SK-N-SH (cell line): ENCODE results near the gene ACTN2. TPM values are rescaled to one million over a fixed set of nuclear protein-coding genes. Genes with fewer than 3 reads are reported as not detected.

Experiments used
- CTCF ChIA-PET: fragments of 300-600, 350-600 bp; formaldehyde crosslinking; extraction: SDS; loops from one replicate; lab custom pipeline; 2021; lab: Yijun Ruan, JAX
- POLR2A ChIA-PET: fragments of 350-600 bp; sonication (Branson Sonifier 250); formaldehyde crosslinking; extraction: SDS; loops from one replicate; lab custom pipeline; 2020; ENCODE audit warnings: antibody characterized with exemption, inconsistent platforms; lab: Yijun Ruan, JAX
- DNase-seq: peaks from one replicate; pipeline ENCODE4 v3.0.0; 2012
- H2AFZ ChIP-seq: fragments of 200-600 bp; sonication (generic); 2 replicates; pipeline ENCODE4 v1.8.1; 2016; ENCODE audit warnings: antibody characterized with exemption, mild to moderate bottlenecking, low read depth
- H3F3A ChIP-seq: fragments of 200-600 bp; sonication (generic); replicated peaks from 2 replicates; pipeline ENCODE3; 2016; ENCODE audit warnings: antibody characterized with exemption, mild to moderate bottlenecking; ENCODE audit not compliant: insufficient read depth
- H3K27ac ChIP-seq, 2 experiments: fragments of 200-500 bp in 1 of 2; fragments of 200-600 bp in 1 of 2; sonication (Bioruptor generic) in 1 of 2; sonication (generic), shearing (Covaris generic) in 1 of 2; 2 replicates each; pipeline versions ENCODE4 v1.5.1 to v1.6.1; 2014 to 2016; ENCODE audit warnings: low read depth in 2 of 2, inconsistent platforms in 1 of 2, low read length in 1 of 2, mild to moderate bottlenecking in 1 of 2, mixed read lengths in 1 of 2
- H3K27me3 ChIP-seq: fragments of 200-600 bp; sonication (generic), shearing (Covaris generic); 2 replicates; pipeline ENCODE4 v1.6.1; 2016; ENCODE audit warnings: mixed run types; ENCODE audit not compliant: insufficient read depth
- H3K36me3 ChIP-seq, 2 experiments: fragments of 200-500 bp in 1 of 2; fragments of 200-600 bp in 1 of 2; sonication (Bioruptor generic) in 1 of 2; sonication (generic) in 1 of 2; replicated peaks in 1 of 2; 2 replicates each; pipeline versions ENCODE3 to v1.5.1; 2014 to 2016; ENCODE audit warnings: low read length in 1 of 2, mild to moderate bottlenecking in 1 of 2; ENCODE audit not compliant: insufficient read depth in 2 of 2, control insufficient read depth in 1 of 2
- H3K4me1 ChIP-seq, 2 experiments: fragments of 200-500 bp in 1 of 2; fragments of 200-600 bp in 1 of 2; sonication (Bioruptor generic) in 1 of 2; sonication (generic), shearing (Covaris generic) in 1 of 2; 2 replicates each; pipeline versions ENCODE4 v1.5.1 to v1.6.1; 2014 to 2016; ENCODE audit warnings: low read depth in 1 of 2, low read length in 1 of 2, mixed run types in 1 of 2; ENCODE audit not compliant: insufficient read depth in 2 of 2, control insufficient read depth in 1 of 2
- H3K4me2 ChIP-seq: fragments of 200-600 bp; sonication (generic), shearing (Covaris generic); 2 replicates; pipeline ENCODE4 v1.6.1; 2017; ENCODE audit warnings: mixed run types
- H3K4me3 ChIP-seq, 2 experiments: fragments of 200-500 bp in 1 of 2; fragments of 200-600 bp in 1 of 2; sonication (Bioruptor generic) in 1 of 2; sonication (generic), shearing (Covaris generic) in 1 of 2; 2 replicates each; pipeline versions ENCODE4 v1.5.1 to v1.8.1; 2014 to 2016; ENCODE audit warnings: low read depth in 2 of 2, inconsistent platforms in 1 of 2, low read length in 1 of 2, mild to moderate bottlenecking in 1 of 2, mixed read lengths in 1 of 2, moderate library complexity in 1 of 2
- H3K79me2 ChIP-seq: fragments of 200-600 bp; sonication (generic); 2 replicates; pipeline ENCODE4 v1.8.1; 2017; ENCODE audit warnings: mild to moderate bottlenecking; ENCODE audit not compliant: insufficient read depth
- H3K9ac ChIP-seq: fragments of 200-600 bp; sonication (generic); 2 replicates; pipeline ENCODE4 v1.6.1; 2017; ENCODE audit warnings: mixed run types
- H3K9me2 ChIP-seq: fragments of 200-600 bp; sonication (generic); 2 replicates; pipeline ENCODE4 v1.6.1; 2017; ENCODE audit warnings: mixed run types
- H3K9me3 ChIP-seq: fragments of 200-600 bp; sonication (generic); 2 replicates; pipeline ENCODE4 v1.6.1; 2017; ENCODE audit warnings: mixed run types, mild to moderate bottlenecking, moderate library complexity
- H4K20me1 ChIP-seq: fragments of 200-600 bp; sonication (generic); 2 replicates; pipeline ENCODE4 v1.6.1; 2017; ENCODE audit warnings: mild to moderate bottlenecking, mixed run types; ENCODE audit not compliant: insufficient read depth
- CHD2 ChIP-seq: fragments of 150-350 bp; IDR thresholded peaks from 2 replicates; pipeline ENCODE4 v1.6.1; 2018; ENCODE audit warnings: low read length; ENCODE audit not compliant: partially characterized antibody
- ELF1 ChIP-seq: IDR thresholded peaks from 2 replicates; pipeline ENCODE4 v1.4.0; 2012
- EZH2phosphoT487 ChIP-seq: fragments of 200-600 bp; sonication (generic); IDR thresholded peaks from 2 replicates; pipeline ENCODE4 v1.6.1; 2017; ENCODE audit warnings: low read depth, mixed run types, mild to moderate bottlenecking, antibody characterized with exemption, moderate library complexity, borderline replicate concordance
- FOSL2 ChIP-seq: IDR thresholded peaks from 2 replicates; pipeline ENCODE4 v1.4.0; 2012; ENCODE audit warnings: low read depth, mild to moderate bottlenecking, moderate library complexity, borderline replicate concordance
- FOXM1 ChIP-seq: IDR thresholded peaks from 2 replicates; pipeline ENCODE4 v1.4.0; 2012; ENCODE audit warnings: low read depth, mild to moderate bottlenecking
- GATA2 ChIP-seq: sonication (generic); formaldehyde crosslinking; IDR thresholded peaks from 2 replicates; pipeline ENCODE4 v1.5.0; 2020; ENCODE audit warnings: mild to moderate bottlenecking, missing genetic modification reagents
- JUND ChIP-seq: IDR thresholded peaks from 2 replicates; pipeline ENCODE4 v1.4.0; 2012
- NRF1 ChIP-seq: IDR thresholded peaks from 2 replicates; pipeline ENCODE4 v1.6.1; 2012; ENCODE audit warnings: low read depth, mild to moderate bottlenecking, low read length
- RCOR1 ChIP-seq: fragments of 150-350 bp; IDR thresholded peaks from 2 replicates; pipeline ENCODE4 v1.6.1; 2017; ENCODE audit warnings: antibody characterized with exemption, low read length
- RFX5 ChIP-seq: IDR thresholded peaks from 2 replicates; pipeline ENCODE4 v1.6.1; 2012; ENCODE audit warnings: mild to moderate bottlenecking, improper control_type of control experiment, low read length
- RXRA ChIP-seq: IDR thresholded peaks from 2 replicates; pipeline ENCODE4 v1.4.0; 2012; ENCODE audit warnings: low read depth, mild to moderate bottlenecking, borderline replicate concordance
- SIN3A ChIP-seq: IDR thresholded peaks from 2 replicates; pipeline ENCODE4 v1.6.1; 2012; ENCODE audit warnings: low read depth, mild to moderate bottlenecking, low read length, moderate library complexity, borderline replicate concordance
- TAF1 ChIP-seq: IDR thresholded peaks from 2 replicates; pipeline ENCODE4 v1.6.1; 2012; ENCODE audit warnings: low read depth, mild to moderate bottlenecking, low read length, moderate library complexity, borderline replicate concordance
- WGBS: methylation state at CpG from one replicate; pipeline ENCODE4 v1.1.6; 2017; ENCODE audit warnings: low lambda C conversion rate; 5-methylcytosine and 5-hydroxymethylcytosine counted together
- polyA plus RNA-seq, 3 experiments: library from polyadenylated mRNA; depleted of rRNA; stranded (reverse); fragments of >200 nt; gene quantifications; 2 replicates each; pipeline ENCODE4 v1.2.3, GENCODE V29; 2012
- TF ChIP-seq, protein P1 (sequence below): fragments of 150-350 bp; IDR thresholded peaks from 2 replicates; pipeline ENCODE4 v1.6.1; 2017; ENCODE audit warnings: antibody characterized with exemption, low read length, low read depth, borderline replicate concordance
- TF ChIP-seq, protein P2 (sequence below): IDR thresholded peaks from 2 replicates; pipeline ENCODE4 v1.4.0; 2012; ENCODE audit warnings: low read depth, borderline replicate concordance
- TF ChIP-seq, protein P3 (sequence below): IDR thresholded peaks from 2 replicates; pipeline ENCODE4 v1.4.0; 2012; ENCODE audit warnings: low read depth, borderline replicate concordance
- TF ChIP-seq, protein P4 (sequence below): IDR thresholded peaks from 2 replicates; pipeline ENCODE4; 2012

Gene ACTN2
- polyA plus RNA-seq, 1 of the 3 experiments (the other 2 are of a cell fraction): 0.15 TPM

DNA sequence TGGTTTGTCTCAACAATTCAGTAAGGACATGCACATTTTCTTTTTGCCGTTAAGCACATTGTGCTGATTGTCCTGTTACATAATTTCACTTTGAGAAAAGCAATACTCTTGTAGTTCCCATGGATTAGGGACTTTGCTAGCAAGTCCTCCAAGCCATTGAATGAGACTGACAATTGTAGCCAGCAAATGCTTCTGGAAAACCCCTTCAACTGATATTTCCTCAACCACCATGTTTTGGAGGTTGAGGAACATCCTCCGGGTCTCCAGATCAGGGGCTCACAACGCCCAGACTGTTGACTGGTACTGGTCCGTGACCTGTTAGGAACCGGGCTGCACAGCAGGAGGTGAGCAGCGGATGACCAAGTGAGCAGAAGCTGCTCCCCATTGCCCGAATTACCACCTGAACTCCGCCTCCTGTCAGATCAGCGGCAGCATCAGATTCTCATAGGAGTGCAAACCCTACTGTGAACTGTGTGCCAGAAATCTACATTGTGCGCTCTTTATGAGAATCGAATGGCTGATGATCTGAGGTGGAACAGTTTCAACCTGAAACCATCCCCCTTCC is 24.1 kb downstream of the ACTN2 start:
- ChIA-PET POLR2A (no interaction called here), CTCF (no interaction called here)
- Histone ChIP-seq H3K79me2 (no peaks in the 10 kb centered on the region), H4K20me1 (no peaks in the 10 kb centered on the region), H3K36me3 (no peaks in the 10 kb centered on the region), H3K27ac (no peak overlapping the region), H3K27me3 (no peaks in the 10 kb centered on the region), H3K4me1 (peaks cover 4 to 7% of the 10 kb centered on the region in 2 experiments; a peak in 3 of 4 replicates), H3K9me3 (no peaks in the 10 kb centered on the region), H3K4me3 (no peak overlapping the region), H3K9ac (no peak overlapping the region), H3K4me2 (no peak overlapping the region), H3F3A (no peaks in the 10 kb centered on the region), H2AFZ (no peak overlapping the region), H3K9me2 (no peaks in the 10 kb centered on the region)
- DNase-seq: no peak
- WGBS: 64% methylated on average over 9 of the region's 11 CpGs
- no peak for TF ChIP-seq GATA2
- TF ChIP-seq JUND: no peak
- TF ChIP-seq, protein P1, sequence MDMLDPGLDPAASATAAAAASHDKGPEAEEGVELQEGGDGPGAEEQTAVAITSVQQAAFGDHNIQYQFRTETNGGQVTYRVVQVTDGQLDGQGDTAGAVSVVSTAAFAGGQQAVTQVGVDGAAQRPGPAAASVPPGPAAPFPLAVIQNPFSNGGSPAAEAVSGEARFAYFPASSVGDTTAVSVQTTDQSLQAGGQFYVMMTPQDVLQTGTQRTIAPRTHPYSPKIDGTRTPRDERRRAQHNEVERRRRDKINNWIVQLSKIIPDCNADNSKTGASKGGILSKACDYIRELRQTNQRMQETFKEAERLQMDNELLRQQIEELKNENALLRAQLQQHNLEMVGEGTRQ: no peak
- no peak for TF ChIP-seq SIN3A
- TF ChIP-seq CHD2: no peak
- TF ChIP-seq NRF1: no peak

DNA sequence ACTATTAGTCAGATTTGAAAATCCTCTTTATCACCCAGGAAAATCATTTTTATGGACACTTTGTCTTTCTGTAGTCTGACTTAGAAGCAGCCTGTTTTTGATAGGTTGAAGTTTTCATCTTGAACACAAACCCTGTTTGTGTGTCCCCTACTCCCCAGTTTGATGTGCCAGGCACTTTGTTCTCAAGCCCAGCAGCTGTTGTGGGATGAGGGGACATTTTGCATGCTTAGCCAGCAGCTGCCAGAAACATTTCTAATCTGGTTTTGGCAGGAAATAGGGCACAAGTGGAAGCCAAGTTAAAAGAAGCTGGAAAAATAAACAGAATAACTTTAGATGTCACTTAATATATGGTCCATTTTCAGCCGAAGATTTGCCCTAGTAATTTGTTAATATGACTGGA is 29.9 kb downstream of the ACTN2 start:
- H3K27me3 ChIP-seq: no peaks in the 10 kb centered on the region
- no peak overlapping the region for H3K4me3 ChIP-seq
- no peak overlapping the region for H2AFZ ChIP-seq
- H3K4me1 ChIP-seq: no peaks in the 10 kb centered on the region; a peak in 1 of 4 replicates
- H3K9me3 ChIP-seq: no peaks in the 10 kb centered on the region
- ChIA-PET POLR2A (no interaction called here), CTCF (interaction anchor here (0.7 kb wide), 1 partner anchor 874 kb away, joined by 3 read pairs; no protein-coding TSS in a partner anchor)
- TF ChIP-seq EZH2phosphoT487: no peak
- TF ChIP-seq FOSL2: no peak
- TF ChIP-seq GATA2: no peak
- no peak for TF ChIP-seq RCOR1
- no peak for TF ChIP-seq CHD2
- no peak for TF ChIP-seq FOXM1
- no peak for TF ChIP-seq RXRA
- no peak overlapping the region for H3K9ac ChIP-seq
- no peak for DNase-seq
- no peaks in the 10 kb centered on the region for H3K36me3 ChIP-seq
- no peak overlapping the region for H3K4me2 ChIP-seq
- no peaks in the 10 kb centered on the region for H3K9me2 ChIP-seq
- 0% methylated on average over 1 of the region's 1 CpG for WGBS
- no peaks in the 10 kb centered on the region for H4K20me1 ChIP-seq
- H3F3A ChIP-seq: no peaks in the 10 kb centered on the region
- H3K79me2 ChIP-seq: no peaks in the 10 kb centered on the region
- no peak overlapping the region for H3K27ac ChIP-seq

DNA sequence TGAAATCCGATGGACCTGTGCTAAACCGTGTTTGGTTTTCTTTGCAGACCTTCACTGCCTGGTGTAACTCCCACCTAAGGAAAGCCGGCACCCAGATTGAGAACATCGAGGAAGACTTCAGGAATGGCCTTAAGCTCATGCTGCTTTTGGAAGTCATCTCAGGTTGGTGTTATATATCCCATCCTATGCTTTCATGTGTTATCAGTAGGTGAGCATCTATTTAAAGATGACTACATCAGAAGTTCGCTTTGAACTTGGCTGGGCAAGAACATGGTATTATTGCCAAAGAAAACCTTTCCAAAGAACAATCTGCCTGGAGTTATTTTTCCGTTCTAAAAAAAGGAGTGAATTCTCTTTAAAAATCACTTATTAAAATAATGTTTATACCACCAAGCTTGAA is 31.5 kb downstream of the ACTN2 start:
- Histone ChIP-seq H4K20me1 (no peaks in the 10 kb centered on the region), H3K9me3 (no peaks in the 10 kb centered on the region), H3K4me2 (no peak overlapping the region), H3K79me2 (no peaks in the 10 kb centered on the region), H3K9ac (no peak overlapping the region), H3K27me3 (no peaks in the 10 kb centered on the region), H2AFZ (no peak overlapping the region), H3K27ac (no peak overlapping the region), H3K9me2 (no peaks in the 10 kb centered on the region), H3K4me3 (no peak overlapping the region), H3K36me3 (no peaks in the 10 kb centered on the region), H3F3A (no peaks in the 10 kb centered on the region), H3K4me1 (no peaks in the 10 kb centered on the region; a peak in 1 of 4 replicates)
- POLR2A ChIA-PET: no interaction called here
- WGBS: 62% methylated on average over 6 of the region's 6 CpGs
- CTCF ChIA-PET: interaction anchor here (1.7 kb wide), 1 partner anchor 31 kb away, joined by 4 read pairs; the partner anchor contains the start of gene ACTN2
- DNase-seq: no peak
- no peak for TF ChIP-seq ELF1
- no peak for TF ChIP-seq RFX5
- TF ChIP-seq RCOR1: no peak
- TF ChIP-seq RXRA: no peak
- TF ChIP-seq, protein P2, sequence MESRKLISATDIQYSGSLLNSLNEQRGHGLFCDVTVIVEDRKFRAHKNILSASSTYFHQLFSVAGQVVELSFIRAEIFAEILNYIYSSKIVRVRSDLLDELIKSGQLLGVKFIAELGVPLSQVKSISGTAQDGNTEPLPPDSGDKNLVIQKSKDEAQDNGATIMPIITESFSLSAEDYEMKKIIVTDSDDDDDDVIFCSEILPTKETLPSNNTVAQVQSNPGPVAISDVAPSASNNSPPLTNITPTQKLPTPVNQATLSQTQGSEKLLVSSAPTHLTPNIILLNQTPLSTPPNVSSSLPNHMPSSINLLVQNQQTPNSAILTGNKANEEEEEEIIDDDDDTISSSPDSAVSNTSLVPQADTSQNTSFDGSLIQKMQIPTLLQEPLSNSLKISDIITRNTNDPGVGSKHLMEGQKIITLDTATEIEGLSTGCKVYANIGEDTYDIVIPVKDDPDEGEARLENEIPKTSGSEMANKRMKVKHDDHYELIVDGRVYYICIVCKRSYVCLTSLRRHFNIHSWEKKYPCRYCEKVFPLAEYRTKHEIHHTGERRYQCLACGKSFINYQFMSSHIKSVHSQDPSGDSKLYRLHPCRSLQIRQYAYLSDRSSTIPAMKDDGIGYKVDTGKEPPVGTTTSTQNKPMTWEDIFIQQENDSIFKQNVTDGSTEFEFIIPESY: no peak
- TF ChIP-seq, protein P3, sequence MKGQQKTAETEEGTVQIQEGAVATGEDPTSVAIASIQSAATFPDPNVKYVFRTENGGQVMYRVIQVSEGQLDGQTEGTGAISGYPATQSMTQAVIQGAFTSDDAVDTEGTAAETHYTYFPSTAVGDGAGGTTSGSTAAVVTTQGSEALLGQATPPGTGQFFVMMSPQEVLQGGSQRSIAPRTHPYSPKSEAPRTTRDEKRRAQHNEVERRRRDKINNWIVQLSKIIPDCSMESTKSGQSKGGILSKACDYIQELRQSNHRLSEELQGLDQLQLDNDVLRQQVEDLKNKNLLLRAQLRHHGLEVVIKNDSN: no peak
- no peak for TF ChIP-seq TAF1
- no peak for TF ChIP-seq JUND
- TF ChIP-seq, protein P4, sequence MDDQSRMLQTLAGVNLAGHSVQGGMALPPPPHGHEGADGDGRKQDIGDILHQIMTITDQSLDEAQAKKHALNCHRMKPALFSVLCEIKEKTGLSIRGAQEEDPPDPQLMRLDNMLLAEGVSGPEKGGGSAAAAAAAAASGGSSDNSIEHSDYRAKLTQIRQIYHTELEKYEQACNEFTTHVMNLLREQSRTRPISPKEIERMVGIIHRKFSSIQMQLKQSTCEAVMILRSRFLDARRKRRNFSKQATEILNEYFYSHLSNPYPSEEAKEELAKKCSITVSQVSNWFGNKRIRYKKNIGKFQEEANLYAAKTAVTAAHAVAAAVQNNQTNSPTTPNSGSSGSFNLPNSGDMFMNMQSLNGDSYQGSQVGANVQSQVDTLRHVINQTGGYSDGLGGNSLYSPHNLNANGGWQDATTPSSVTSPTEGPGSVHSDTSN: no peak
